GM12878 (cell line): Measurements from ENCODE around the gene MAN1A1. TPM values are rescaled to one million over a fixed set of nuclear protein-coding genes. Genes with fewer than 3 reads are reported as not detected.

Experiments
- ATAC-seq: fragments of 200-7000 bp; cut with Tn5 transposase; 3 replicates; pipeline ENCODE4 v1.9.1; 2020; ENCODE audit warnings: mild to moderate bottlenecking, moderate library complexity
- BruUV-seq: library from RNA; stranded (reverse); fragments of 400-500 nt; replicated peaks from 2 replicates; lab custom pipeline; 2021; lab: Mats Ljungman, UMichigan
- CTCF ChIA-PET: fragments of 300-600 bp; sonication (Branson Sonifier 250); formaldehyde crosslinking; extraction: SDS; loops from one replicate; lab custom pipeline; 2021; ENCODE audit warnings: inconsistent platforms; lab: Yijun Ruan, JAX
- POLR2A ChIA-PET: fragments of 350-600 bp; formaldehyde crosslinking; extraction: SDS; loops from one replicate; lab custom pipeline; 2021; ENCODE audit warnings: inconsistent platforms; lab: Charles Lee
- RAD21 ChIA-PET: fragments of 300-600 bp; sonication (Branson Sonifier 250); formaldehyde crosslinking; loops from one replicate; lab custom pipeline; 2023; ENCODE audit warnings: antibody characterized with exemption; ENCODE audit not compliant: unreplicated experiment; lab: Charles Lee
- SMC1A ChIA-PET: fragments of 300-600 bp; sonication (Branson Sonifier 250); formaldehyde crosslinking; loops from one replicate; lab custom pipeline; 2023; ENCODE audit not compliant: unreplicated experiment, uncharacterized antibody; lab: Charles Lee
- DNase-seq: peaks from one replicate; pipeline ENCODE4 v3.0.0-alpha.2; 2011; ENCODE audit warnings: low read depth, low spot score
- FAIRE-seq: peaks from 3 replicates; lab custom pipeline; 2011; peaks lifted over from hg19 to GRCh38; lab: Jason Lieb, UNC
- H2AFZ ChIP-seq: 2 replicates; pipeline ENCODE4 v1.6.0; 2011; ENCODE audit warnings: low read depth, low read length, control low read depth; ENCODE audit not compliant: control insufficient read depth
- H3K27ac ChIP-seq: 2 replicates; pipeline ENCODE4 v1.5.1; 2011; ENCODE audit warnings: control low read depth; ENCODE audit not compliant: control insufficient read depth, insufficient read depth
- H3K27me3 ChIP-seq, 2 experiments: replicated peaks in 1 of 2; 2 replicates each; pipeline versions ENCODE4 v1.6.0 to v1.6.1; 2011; ENCODE audit warnings: low read length in 1 of 2; ENCODE audit not compliant: control insufficient read depth in 2 of 2, insufficient read depth in 2 of 2
- H3K36me3 ChIP-seq, 2 experiments: 2 replicates each; pipeline ENCODE4 v1.5.1; 2011; ENCODE audit warnings: low read length in 1 of 2; ENCODE audit not compliant: control insufficient read depth in 2 of 2, insufficient read depth in 2 of 2
- H3K4me1 ChIP-seq: 2 replicates; pipeline ENCODE4 v1.6.1; 2011; ENCODE audit warnings: mild to moderate bottlenecking, low read length, moderate library complexity, mixed read lengths; ENCODE audit not compliant: control insufficient read depth, insufficient read depth
- H3K4me2 ChIP-seq: 2 replicates; pipeline ENCODE4 v1.6.0; 2011; ENCODE audit warnings: control low read depth; ENCODE audit not compliant: control insufficient read depth, insufficient read depth
- H3K4me3 ChIP-seq: fragments of 200-600 bp; sonication (generic); 2 replicates; pipeline ENCODE4 v1.5.1; 2016
- H3K79me2 ChIP-seq: 2 replicates; pipeline ENCODE4 v1.6.0; 2011; ENCODE audit warnings: low read length; ENCODE audit not compliant: control insufficient read depth, insufficient read depth
- H3K9ac ChIP-seq: 2 replicates; pipeline ENCODE4 v1.8.0; 2011; ENCODE audit warnings: low read length, control low read depth, mixed read lengths; ENCODE audit not compliant: control insufficient read depth, insufficient read depth
- H3K9me3 ChIP-seq: replicated peaks from 3 replicates; pipeline ENCODE4 v1.5.1; 2011; ENCODE audit warnings: mild to moderate bottlenecking, low read length; ENCODE audit not compliant: control insufficient read depth, insufficient read depth
- H4K20me1 ChIP-seq: 2 replicates; pipeline ENCODE4 v1.6.0; 2011; ENCODE audit not compliant: control insufficient read depth, insufficient read depth
- CEBPB ChIP-seq, 2 experiments: fragments of 150-350 bp in 1 of 2; IDR thresholded peaks; 2 replicates each; pipeline ENCODE4 v1.6.1; 2012 to 2014; ENCODE audit warnings: low read depth in 2 of 2, low read length in 2 of 2, borderline replicate concordance in 1 of 2, inconsistent platforms in 1 of 2
- CREB1 ChIP-seq: IDR thresholded peaks from 2 replicates; pipeline ENCODE4 v1.6.1; 2012; ENCODE audit warnings: low read depth, mild to moderate bottlenecking, inconsistent platforms
- EZH2 ChIP-seq: IDR thresholded peaks from 2 replicates; pipeline ENCODE4 v1.6.1; 2012; ENCODE audit warnings: low read depth, mild to moderate bottlenecking, control low read depth, inconsistent platforms, low read length, borderline replicate concordance; ENCODE audit not compliant: control insufficient read depth
- FOXK2 ChIP-seq: fragments of 450-650 bp; IDR thresholded peaks from 2 replicates; pipeline ENCODE4 v1.6.1; 2017; ENCODE audit warnings: mild to moderate bottlenecking, moderate library complexity
- FOXM1 ChIP-seq: IDR thresholded peaks from 2 replicates; pipeline ENCODE4 v1.6.1; 2012; ENCODE audit warnings: low read depth, mild to moderate bottlenecking, inconsistent platforms, low read length, moderate library complexity
- IKZF1 ChIP-seq: fragments of 450-650 bp; conservative IDR thresholded peaks from 2 replicates; pipeline ENCODE4 v1.6.1; 2017; ENCODE audit warnings: antibody characterized with exemption, mild to moderate bottlenecking
- MEF2A ChIP-seq: IDR thresholded peaks from 2 replicates; pipeline ENCODE4 v1.6.1; 2011; ENCODE audit warnings: low read depth, mild to moderate bottlenecking, low read length, moderate library complexity; ENCODE audit not compliant: insufficient read depth
- NFIC ChIP-seq: IDR thresholded peaks from 2 replicates; pipeline ENCODE4 v1.6.1; 2012; ENCODE audit warnings: low read depth, mild to moderate bottlenecking, inconsistent platforms, low read length, moderate library complexity
- NR2F1 ChIP-seq: fragments of 450-650 bp; conservative IDR thresholded peaks from 2 replicates; pipeline ENCODE4 v1.6.1; 2017; ENCODE audit warnings: mild to moderate bottlenecking
- POLR2AphosphoS2 ChIP-seq: IDR thresholded peaks from 2 replicates; pipeline ENCODE4 v1.6.1; 2011; ENCODE audit warnings: low read depth, mild to moderate bottlenecking, low read length, improper control_type of control experiment, moderate library complexity
- SIX5 ChIP-seq: IDR thresholded peaks from 2 replicates; pipeline ENCODE4 v1.6.1; 2011; ENCODE audit warnings: mild to moderate bottlenecking, low read depth, low read length, moderate library complexity; ENCODE audit not compliant: severe bottlenecking
- TCF3 ChIP-seq: IDR thresholded peaks from 2 replicates; pipeline ENCODE4 v1.6.1; 2012; ENCODE audit warnings: low read depth, mild to moderate bottlenecking, low read length, borderline replicate concordance; ENCODE audit not compliant: insufficient read depth
- YBX1 ChIP-seq: fragments of 450-650 bp; IDR thresholded peaks from 2 replicates; pipeline ENCODE4 v1.6.1; 2016; ENCODE audit warnings: antibody characterized with exemption
- YY1 ChIP-seq: IDR thresholded peaks from 2 replicates; pipeline ENCODE4 v1.6.1; 2011; ENCODE audit warnings: low read depth, mild to moderate bottlenecking, low read length
- ZSCAN29 ChIP-seq: fragments of 450-650 bp; IDR thresholded peaks from 2 replicates; pipeline ENCODE4 v1.6.1; 2017; ENCODE audit warnings: mild to moderate bottlenecking, moderate library complexity
- WGBS: methylation state at CpG from one replicate; pipeline ENCODE4 v1.1.6; 2016; ENCODE audit warnings: low lambda C conversion rate; ENCODE audit not compliant: insufficient replicate concordance, insufficient coverage; ENCODE audit errors: missing lambda C conversion rate; 5-methylcytosine and 5-hydroxymethylcytosine counted together
- in situ Hi-C: fragments of 300-500 bp; cut with MboI; formaldehyde crosslinking; loops from 9 replicates; pipeline ENCODE4 v1.14.3; 2018; ENCODE audit warnings: mixed read lengths
- intact Hi-C: fragments of 100-400 bp; cut with micrococcal nuclease; formaldehyde crosslinking; loops from one replicate; pipeline ENCODE4 v1.14.2; 2022; ENCODE audit not compliant: unreplicated experiment
- polyA plus RNA-seq, 11 experiments: library from polyadenylated mRNA; depleted of rRNA in 4 of 11; unstranded in 6 of 11; stranded (reverse) in 5 of 11; fragments of >200 nt; fragmentation: Nextera tagmentation in 4 of 11; fragmentation: Illumina TruSeq in 1 of 11; extraction: Ambion mirVana in 4 of 11; extraction: Trizol in 1 of 11; gene quantifications; 1 replicate in 1 of 11; 2 replicates in 10 of 11; pipeline versions ENCODE4 v1.2.1 to v1.2.3, GENCODE V29; 2011 to 2016; ENCODE audit warnings: inconsistent platforms in 2 of 11, missing spikeins in 2 of 11, low read depth in 1 of 11
- total RNA-seq, 4 experiments: library from RNA; depleted of rRNA in 3 of 4; stranded (reverse); fragments of >200 nt in 3 of 4; fragmentation: Illumina TruSeq in 1 of 4; extraction: Trizol in 1 of 4; gene quantifications; 2 replicates each; pipeline versions ENCODE4 v1.2.1 to v1.2.3, GENCODE V29; 2013 to 2021
- TF ChIP-seq, protein P1 (sequence below): fragments of 450-650 bp; IDR thresholded peaks from 2 replicates; pipeline ENCODE4 v1.6.1; 2018; ENCODE audit warnings: borderline replicate concordance, mild to moderate bottlenecking; ENCODE audit not compliant: partially characterized antibody
- TF ChIP-seq, protein P2 (sequence below): fragments of 450-650 bp; IDR thresholded peaks from 2 replicates; pipeline ENCODE4 v1.6.1; 2017; ENCODE audit warnings: mild to moderate bottlenecking

The MAN1A1 gene
- total and polyA plus RNA-seq, 10 of the 15 experiments (the other 5 are each of a cell fraction or from before 2014, with no cell fraction given) = 5.4 to 28.1 (median 19.5) TPM

DNA sequence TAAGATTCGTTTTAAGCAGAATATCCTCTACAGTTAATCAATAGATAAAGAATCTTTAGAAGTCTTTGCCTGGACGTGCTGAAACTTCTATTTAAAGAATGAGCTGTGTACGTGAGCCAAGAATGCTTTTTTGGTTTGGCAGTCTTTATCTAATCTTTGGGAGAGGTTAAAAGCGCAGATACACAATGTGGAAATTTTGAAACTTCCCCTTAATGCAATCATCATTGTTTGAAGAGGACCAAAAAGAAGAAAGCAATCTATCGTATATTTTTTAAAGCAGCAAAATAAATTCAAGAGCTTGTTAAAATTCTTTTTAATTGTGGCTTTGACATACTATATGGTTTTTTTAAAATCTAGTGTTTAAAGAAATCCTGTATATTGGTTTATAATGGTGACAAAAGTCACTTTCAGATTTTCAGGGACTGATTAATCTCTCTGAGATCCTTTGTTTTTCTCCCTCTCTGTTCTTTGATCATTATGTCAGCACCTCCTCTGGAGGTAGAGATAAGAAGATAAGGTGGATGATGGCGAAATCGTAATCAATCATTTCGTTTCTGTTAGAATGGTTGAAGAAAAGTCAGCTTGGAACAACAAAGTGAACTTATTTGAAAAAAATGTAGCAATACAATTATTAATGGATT, 179.0 kb downstream of the MAN1A1 start:
- intact Hi-C loops (no loop called here), in situ Hi-C loops (no loop called here)
- Histone ChIP-seq H3K4me2 (no peak overlapping the region), H3K9me3 (no peaks in the 10 kb centered on the region), H4K20me1 (no peaks in the 10 kb centered on the region), H3K9ac (no peak overlapping the region), H3K79me2 (no peaks in the 10 kb centered on the region), H3K4me1 (no peaks in the 10 kb centered on the region), H3K36me3 (no peaks in the 10 kb centered on the region), H3K27ac (no peak overlapping the region), H2AFZ (no peak overlapping the region)
- POLR2A ChIA-PET = interaction anchor here (1.0 kb wide), 1 partner anchor 180 kb away, joined by 3 read pairs; no protein-coding TSS in a partner anchor
- no peak for DNase-seq
- RAD21 ChIA-PET = no interaction called here
- WGBS = 65% methylated on average over 8 of the region's 8 CpGs
- BruUV-seq = no TSS peak
- no peak for FAIRE-seq
- TF ChIP-seq MEF2A (no peak), IKZF1 (no peak), YBX1 (no peak), EZH2 (no peak), POLR2AphosphoS2 (no peak), CREB1 (no peak), NR2F1 (no peak), CEBPB (IDR thresholded peaks at IDR 0.05; ENCODE audit: borderline replicate concordance in 1 of 2, low read depth in 2 of 2, low read length in 2 of 2) (no peak), TCF3 (no peak), FOXK2 (no peak), ZSCAN29 (no peak), SIX5 (no peak), FOXM1 (no peak), NFIC (no peak), YY1 (no peak)
- TF ChIP-seq, protein P1, sequence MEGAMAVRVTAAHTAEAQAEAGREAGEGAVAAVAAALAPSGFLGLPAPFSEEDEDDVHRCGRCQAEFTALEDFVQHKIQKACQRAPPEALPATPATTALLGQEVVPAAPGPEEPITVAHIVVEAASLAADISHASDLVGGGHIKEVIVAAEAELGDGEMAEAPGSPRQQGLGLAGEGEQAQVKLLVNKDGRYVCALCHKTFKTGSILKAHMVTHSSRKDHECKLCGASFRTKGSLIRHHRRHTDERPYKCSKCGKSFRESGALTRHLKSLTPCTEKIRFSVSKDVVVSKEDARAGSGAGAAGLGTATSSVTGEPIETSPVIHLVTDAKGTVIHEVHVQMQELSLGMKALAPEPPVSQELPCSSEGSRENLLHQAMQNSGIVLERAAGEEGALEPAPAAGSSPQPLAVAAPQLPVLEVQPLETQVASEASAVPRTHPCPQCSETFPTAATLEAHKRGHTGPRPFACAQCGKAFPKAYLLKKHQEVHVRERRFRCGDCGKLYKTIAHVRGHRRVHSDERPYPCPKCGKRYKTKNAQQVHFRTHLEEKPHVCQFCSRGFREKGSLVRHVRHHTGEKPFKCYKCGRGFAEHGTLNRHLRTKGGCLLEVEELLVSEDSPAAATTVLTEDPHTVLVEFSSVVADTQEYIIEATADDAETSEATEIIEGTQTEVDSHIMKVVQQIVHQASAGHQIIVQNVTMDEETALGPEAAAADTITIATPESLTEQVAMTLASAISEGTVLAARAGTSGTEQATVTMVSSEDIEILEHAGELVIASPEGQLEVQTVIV = no peak
- TF ChIP-seq, protein P2, sequence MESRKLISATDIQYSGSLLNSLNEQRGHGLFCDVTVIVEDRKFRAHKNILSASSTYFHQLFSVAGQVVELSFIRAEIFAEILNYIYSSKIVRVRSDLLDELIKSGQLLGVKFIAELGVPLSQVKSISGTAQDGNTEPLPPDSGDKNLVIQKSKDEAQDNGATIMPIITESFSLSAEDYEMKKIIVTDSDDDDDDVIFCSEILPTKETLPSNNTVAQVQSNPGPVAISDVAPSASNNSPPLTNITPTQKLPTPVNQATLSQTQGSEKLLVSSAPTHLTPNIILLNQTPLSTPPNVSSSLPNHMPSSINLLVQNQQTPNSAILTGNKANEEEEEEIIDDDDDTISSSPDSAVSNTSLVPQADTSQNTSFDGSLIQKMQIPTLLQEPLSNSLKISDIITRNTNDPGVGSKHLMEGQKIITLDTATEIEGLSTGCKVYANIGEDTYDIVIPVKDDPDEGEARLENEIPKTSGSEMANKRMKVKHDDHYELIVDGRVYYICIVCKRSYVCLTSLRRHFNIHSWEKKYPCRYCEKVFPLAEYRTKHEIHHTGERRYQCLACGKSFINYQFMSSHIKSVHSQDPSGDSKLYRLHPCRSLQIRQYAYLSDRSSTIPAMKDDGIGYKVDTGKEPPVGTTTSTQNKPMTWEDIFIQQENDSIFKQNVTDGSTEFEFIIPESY = no peak
- TF ChIP-seq, all 136 proteins: peak for 0
- ATAC-seq = no peak
- Histone ChIP-seq H3K4me3 (no peak overlapping the region), H3K27me3 (no peaks in the 10 kb centered on the region)
- SMC1A ChIA-PET = interaction anchor here (0.9 to 1.5 kb wide), 4 partner anchors 9 to 167 kb away, joined by 3 to 4 read pairs (median 3); no protein-coding TSS in a partner anchor
- CTCF ChIA-PET = interaction anchor here (1.0 kb wide), 1 partner anchor 13 kb away, joined by 3 read pairs; no protein-coding TSS in a partner anchor
